Mesendoderm (in vitro differentiated cells): Measurements from ENCODE around the gene CYP17A1.

Experiments
- DNase-seq: peaks from one replicate; pipeline ENCODE4 v3.0.0; 2013
- H2AK5ac ChIP-seq: 2 replicates; pipeline ENCODE4 v1.6.1; 2013; ENCODE audit warnings: low read length, inconsistent platforms
- H2BK120ac ChIP-seq: 2 replicates; pipeline ENCODE4 v1.6.1; 2013; ENCODE audit warnings: low read depth, mild to moderate bottlenecking, low read length, moderate library complexity, mixed read lengths
- H2BK15ac ChIP-seq: replicated peaks from 2 replicates; pipeline ENCODE4 v1.6.1; 2013; ENCODE audit warnings: low read depth, mild to moderate bottlenecking, moderate library complexity
- H2BK5ac ChIP-seq: 2 replicates; pipeline ENCODE4 v1.6.1; 2013; ENCODE audit warnings: low read length, inconsistent platforms
- H3K18ac ChIP-seq: 2 replicates; pipeline ENCODE4 v1.6.1; 2013; ENCODE audit warnings: mild to moderate bottlenecking, low read length, mixed read lengths
- H3K23ac ChIP-seq: one replicate; pipeline ENCODE4 v1.6.1; 2013; ENCODE audit warnings: low read length
- H3K27ac ChIP-seq: 2 replicates; pipeline ENCODE4 v1.5.1; 2013; ENCODE audit warnings: low read depth, mild to moderate bottlenecking, inconsistent platforms, low read length, moderate library complexity
- H3K27me3 ChIP-seq: 2 replicates; pipeline ENCODE4 v1.6.1; 2013; ENCODE audit warnings: low read length, control low read depth, mild to moderate bottlenecking, inconsistent platforms; ENCODE audit not compliant: insufficient read depth, poor library complexity
- H3K36me3 ChIP-seq: 2 replicates; pipeline ENCODE4 v1.6.1; 2013; ENCODE audit warnings: low read length, inconsistent platforms; ENCODE audit not compliant: control insufficient read depth, insufficient read depth
- H3K4ac ChIP-seq: one replicate; pipeline ENCODE4 v1.6.1; 2013; ENCODE audit warnings: low read depth, mild to moderate bottlenecking, low read length, moderate library complexity
- H3K4me1 ChIP-seq: 2 replicates; pipeline ENCODE4 v1.6.1; 2013; ENCODE audit warnings: low read depth, low read length, inconsistent platforms; ENCODE audit not compliant: control insufficient read depth
- H3K4me2 ChIP-seq: 2 replicates; pipeline ENCODE4 v1.6.1; 2013; ENCODE audit warnings: low read length
- H3K4me3 ChIP-seq: 2 replicates; pipeline ENCODE4 v1.5.1; 2013; ENCODE audit warnings: mild to moderate bottlenecking, low read length
- H3K56ac ChIP-seq: one replicate; pipeline ENCODE4 v1.6.1; 2013; ENCODE audit warnings: low read length
- H3K79me1 ChIP-seq: 2 replicates; pipeline ENCODE4 v1.6.1; 2013; ENCODE audit warnings: low read length, inconsistent platforms
- H3K79me2 ChIP-seq: 2 replicates; pipeline ENCODE4 v1.6.1; 2013; ENCODE audit warnings: mild to moderate bottlenecking, low read length; ENCODE audit not compliant: control insufficient read depth, insufficient read depth
- H3K9ac ChIP-seq: 2 replicates; pipeline ENCODE4 v1.6.1; 2013; ENCODE audit warnings: low read length, inconsistent platforms
- H4K5ac ChIP-seq: one replicate; pipeline ENCODE4 v1.6.1; 2013; ENCODE audit warnings: low read length
- H4K8ac ChIP-seq: one replicate; pipeline ENCODE4 v1.6.1; 2013; ENCODE audit warnings: low read depth, mild to moderate bottlenecking, control low read depth, low read length, moderate library complexity
- WGBS: extraction: QIAGEN DNeasy Blood & Tissue Kit; methylation state at CpG from one replicate; pipeline ENCODE4 v1.1.7; 2013; ENCODE audit warnings: low lambda C conversion rate, missing lambda C conversion rate; ENCODE audit not compliant: insufficient coverage; ENCODE audit errors: extremely low coverage; 5-methylcytosine and 5-hydroxymethylcytosine counted together

The CYP17A1 gene

GRCh38 chr10:102869258-102870198 lies 32.3 kb upstream of the CYP17A1 start, which contains the start of gene AS3MT:
Gene AS3MT (plus strand): TSS chr10:102869470. CDS start chr10:102869593, 123 bp downstream.
- DNase-seq: peak; percentile 80
- Histone ChIP-seq H3K36me3 (no peaks in the 10 kb centered on the region), H2BK120ac (no peak within 1 kb of the TSS), H2BK5ac (no peak within 1 kb of the TSS), H3K18ac (no peak within 1 kb of the TSS), H3K23ac (no peak within 1 kb of the TSS), H4K5ac (no peak within 1 kb of the TSS), H2BK15ac (no peak within 1 kb of the TSS), H3K4me2 (peak within 1 kb of the TSS; percentile 19), H4K8ac (no peak within 1 kb of the TSS), H3K4me1 (no peaks in the 10 kb centered on the region), H2AK5ac (no peak within 1 kb of the TSS), H3K4me3 (peak within 1 kb of the TSS; percentile 11), H3K4ac (no peak within 1 kb of the TSS), H3K27me3 (no peaks in the 10 kb centered on the region), H3K79me2 (no peaks in the 10 kb centered on the region), H3K56ac (peak within 1 kb of the TSS; percentile 83), H3K9ac (peak within 1 kb of the TSS; percentile 56), H3K27ac (no peak within 1 kb of the TSS), H3K79me1 (no peaks in the 10 kb centered on the region)
- WGBS: no CpG with 5 or more reads among the region's 63 CpGs

- H2BK15ac ChIP-seq: no peak overlapping the region
- H3K79me1 ChIP-seq: no peaks in the 10 kb centered on the region
- no peak overlapping the region for H2BK120ac ChIP-seq
- no peak overlapping the region for H3K18ac ChIP-seq
- no peak overlapping the region for H3K23ac ChIP-seq
- H3K56ac ChIP-seq: peak overlapping the region; percentile 58
- H3K79me2 ChIP-seq: no peaks in the 10 kb centered on the region
- no CpG with 5 or more reads among the region's 5 CpGs for WGBS
- no peak overlapping the region for H4K5ac ChIP-seq
- H3K27ac ChIP-seq: no peak overlapping the region
- H3K4me1 ChIP-seq: no peaks in the 10 kb centered on the region
- H3K27me3 ChIP-seq: no peaks in the 10 kb centered on the region
- peak overlapping the region; percentile 11 for H3K4me3 ChIP-seq
- no peak overlapping the region for H3K4ac ChIP-seq
- H3K36me3 ChIP-seq: no peaks in the 10 kb centered on the region
- H2AK5ac ChIP-seq: no peak overlapping the region
- H4K8ac ChIP-seq: no peak overlapping the region
- peak overlapping the region; percentile 47 for H3K9ac ChIP-seq
- H2BK5ac ChIP-seq: no peak overlapping the region
- H3K4me2 ChIP-seq: peak overlapping the region; percentile 4
- peak; percentile 11 for DNase-seq
Measured at GRCh38 chr10:102868911-102869257, 31.7 kb upstream of the CYP17A1 start.

- H3K4me3 ChIP-seq: no peak overlapping the region
- H4K8ac ChIP-seq: no peak overlapping the region
- 100% methylated on average over 1 of the region's 3 CpGs for WGBS
- H3K9ac ChIP-seq: no peak overlapping the region
- no peak overlapping the region for H3K4ac ChIP-seq
- no peak overlapping the region for H2BK15ac ChIP-seq
- H3K79me2 ChIP-seq: no peaks in the 10 kb centered on the region
- H3K18ac ChIP-seq: no peak overlapping the region
- H2BK5ac ChIP-seq: no peak overlapping the region
- H2AK5ac ChIP-seq: no peak overlapping the region
- H3K27me3 ChIP-seq: no peaks in the 10 kb centered on the region
- no peak for DNase-seq
- no peak overlapping the region for H3K4me2 ChIP-seq
- H3K79me1 ChIP-seq: no peaks in the 10 kb centered on the region
- H3K4me1 ChIP-seq: no peaks in the 10 kb centered on the region
- no peak overlapping the region for H3K23ac ChIP-seq
- H2BK120ac ChIP-seq: no peak overlapping the region
- no peak overlapping the region for H3K56ac ChIP-seq
- H4K5ac ChIP-seq: no peak overlapping the region
- H3K36me3 ChIP-seq: no peaks in the 10 kb centered on the region
- no peak overlapping the region for H3K27ac ChIP-seq
Measured at GRCh38 chr10:102865620-102866019, 28.4 kb upstream of the CYP17A1 start.

- no peak overlapping the region for H2BK120ac ChIP-seq
- H3K9ac ChIP-seq: no peak overlapping the region
- H3K56ac ChIP-seq: no peak overlapping the region
- no peak overlapping the region for H3K4me2 ChIP-seq
- H4K5ac ChIP-seq: no peak overlapping the region
- no peaks in the 10 kb centered on the region for H3K4me1 ChIP-seq
- DNase-seq: no peak
- no peak overlapping the region for H3K18ac ChIP-seq
- no peak overlapping the region for H2AK5ac ChIP-seq
- no peaks in the 10 kb centered on the region for H3K79me2 ChIP-seq
- H3K27me3 ChIP-seq: no peaks in the 10 kb centered on the region
- H3K79me1 ChIP-seq: no peaks in the 10 kb centered on the region
- no peak overlapping the region for H3K27ac ChIP-seq
- H2BK15ac ChIP-seq: no peak overlapping the region
- WGBS: no CpG with 5 or more reads among the region's 2 CpGs
- no peaks in the 10 kb centered on the region for H3K36me3 ChIP-seq
- H2BK5ac ChIP-seq: no peak overlapping the region
- no peak overlapping the region for H3K23ac ChIP-seq
- no peak overlapping the region for H3K4me3 ChIP-seq
- no peak overlapping the region for H4K8ac ChIP-seq
- H3K4ac ChIP-seq: no peak overlapping the region
Measured at GRCh38 chr10:102863660-102864059, 26.4 kb upstream of the CYP17A1 start.

GRCh38 chr10:102859911-102860310 lies 22.7 kb upstream of the CYP17A1 start:
- H3K36me3 ChIP-seq: no peaks in the 10 kb centered on the region
- no peak overlapping the region for H2AK5ac ChIP-seq
- H3K9ac ChIP-seq: no peak overlapping the region
- H2BK15ac ChIP-seq: no peak overlapping the region
- H3K79me1 ChIP-seq: no peaks in the 10 kb centered on the region
- H3K4me3 ChIP-seq: no peak overlapping the region
- WGBS: no CpG with 5 or more reads among the region's 2 CpGs
- no peak overlapping the region for H3K27ac ChIP-seq
- no peak overlapping the region for H2BK120ac ChIP-seq
- no peaks in the 10 kb centered on the region for H3K27me3 ChIP-seq
- no peak overlapping the region for H4K8ac ChIP-seq
- H3K4me2 ChIP-seq: no peak overlapping the region
- H3K79me2 ChIP-seq: no peaks in the 10 kb centered on the region
- no peak overlapping the region for H3K23ac ChIP-seq
- no peak overlapping the region for H3K18ac ChIP-seq
- H2BK5ac ChIP-seq: no peak overlapping the region
- H3K56ac ChIP-seq: no peak overlapping the region
- H3K4ac ChIP-seq: no peak overlapping the region
- no peak overlapping the region for H4K5ac ChIP-seq
- H3K4me1 ChIP-seq: no peaks in the 10 kb centered on the region
- DNase-seq: no peak
